ENCODE results near the gene TCTN1.

DNA sequence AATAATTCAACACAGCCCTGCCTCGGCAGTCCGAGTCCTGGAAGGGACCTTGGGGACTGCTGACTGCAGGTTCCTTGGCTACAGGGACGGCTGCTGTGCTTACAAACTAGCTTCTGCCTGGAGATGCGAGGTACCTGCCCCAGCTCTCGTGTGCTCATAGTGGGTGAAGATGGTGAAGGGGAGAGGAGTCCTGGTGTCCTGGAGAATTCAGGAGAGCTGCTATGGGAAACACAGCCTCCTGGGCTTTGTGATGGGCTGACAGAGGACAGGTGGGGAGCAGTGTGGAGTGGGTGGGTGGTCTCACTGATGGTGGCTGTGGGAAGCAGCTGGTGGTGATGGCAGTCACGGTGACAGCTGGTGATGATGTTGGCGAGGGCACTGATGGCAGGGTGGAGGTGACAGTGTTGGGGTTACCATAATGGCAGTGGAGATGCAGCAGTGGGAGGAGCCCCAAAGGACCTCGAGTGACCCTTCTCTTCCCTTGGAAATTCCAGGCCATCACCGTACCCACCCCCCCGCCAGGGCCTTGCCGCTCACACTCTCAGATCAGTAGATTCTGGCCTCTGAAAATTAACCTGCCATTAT, 42.2 kb downstream of the TCTN1 start:
- TF ChIP-seq EZH2 (IDR thresholded peaks at IDR 0.05; ENCODE audit: borderline replicate concordance, low read depth, low read length, severe bottlenecking), result no peak
- no peak for TF ChIP-seq CTCF (IDR thresholded peaks at IDR 0.05; ENCODE audit: borderline replicate concordance, extremely low read depth, low read length, poor library complexity, severe bottlenecking)
